Hematopoietic multipotent progenitor cell treated with erythropoietin and hydrocortisone succinate and interleukin-3 and kit ligand, for 15 days (in vitro differentiated cells): ENCODE measurements around the gene PIGC.
"Not testable (repeated sequence)": the region's sequence is repeated elsewhere in the genome, so short reads cannot be mapped to it uniquely, and the experiment has no call there.

Experiments
- DNase-seq: peaks from one replicate; pipeline ENCODE4 v3.0.0-alpha.2; 2015; ENCODE audit warnings: low spot score

The PIGC gene

DNA sequence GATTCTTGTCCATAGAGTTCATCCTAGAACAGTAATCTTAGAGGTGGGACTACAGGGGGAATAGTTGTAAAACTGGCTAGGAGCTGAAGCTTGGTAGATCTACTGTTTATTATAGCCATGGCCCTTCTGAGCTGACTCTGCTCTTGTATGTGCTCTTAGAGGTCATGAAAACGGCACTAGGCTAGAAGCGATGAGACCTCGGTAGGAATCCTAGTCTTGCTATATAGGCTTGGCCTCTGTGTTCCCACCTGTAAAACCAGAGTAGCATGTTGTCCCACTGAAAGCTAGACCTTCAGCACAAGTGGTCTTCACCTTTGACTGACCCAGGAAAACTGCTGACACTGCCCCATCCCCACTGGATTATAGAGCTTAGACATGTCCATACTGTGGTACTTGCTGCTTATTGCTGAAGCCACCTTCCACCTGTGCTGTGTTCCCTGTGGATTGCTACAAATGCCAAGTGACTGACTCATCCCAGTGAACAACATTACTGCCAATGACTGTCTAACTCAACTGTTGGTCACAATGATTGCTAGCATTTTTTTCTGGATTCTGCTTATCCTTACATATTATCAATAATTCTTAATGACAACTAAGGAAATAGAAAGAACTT, 23.0 kb upstream of the PIGC start:
- no peak for DNase-seq

DNA sequence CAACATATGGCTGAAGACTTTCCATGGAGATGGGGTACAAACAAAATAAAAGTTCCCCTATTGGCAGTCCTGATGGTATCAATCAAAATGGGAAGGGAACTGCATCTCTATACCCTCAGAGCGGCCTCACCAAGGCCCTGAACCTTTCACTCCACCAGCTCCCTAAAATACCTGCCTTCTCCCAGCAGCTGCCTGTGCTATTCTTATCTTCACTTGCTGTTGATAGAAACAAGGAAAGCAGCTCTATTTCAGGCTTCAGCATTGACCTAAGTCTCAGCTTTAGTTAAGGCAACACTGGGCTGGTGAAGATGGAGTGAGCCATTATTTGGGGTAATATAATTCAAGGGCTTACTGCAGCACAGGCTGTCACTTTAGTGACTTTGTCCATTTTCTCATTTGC, 21.7 kb upstream of the PIGC start:
- DNase-seq: no peak

GRCh38 chr1:172460887-172461315, 17.0 kb upstream of the PIGC start:
- no peak for DNase-seq

- DNase-seq: no peak
Observed at GRCh38 chr1:172460177-172460576, 16.3 kb upstream of the PIGC start.

GRCh38 chr1:172457479-172458130, 13.7 kb upstream of the PIGC start:
- DNase-seq: no peak

DNA sequence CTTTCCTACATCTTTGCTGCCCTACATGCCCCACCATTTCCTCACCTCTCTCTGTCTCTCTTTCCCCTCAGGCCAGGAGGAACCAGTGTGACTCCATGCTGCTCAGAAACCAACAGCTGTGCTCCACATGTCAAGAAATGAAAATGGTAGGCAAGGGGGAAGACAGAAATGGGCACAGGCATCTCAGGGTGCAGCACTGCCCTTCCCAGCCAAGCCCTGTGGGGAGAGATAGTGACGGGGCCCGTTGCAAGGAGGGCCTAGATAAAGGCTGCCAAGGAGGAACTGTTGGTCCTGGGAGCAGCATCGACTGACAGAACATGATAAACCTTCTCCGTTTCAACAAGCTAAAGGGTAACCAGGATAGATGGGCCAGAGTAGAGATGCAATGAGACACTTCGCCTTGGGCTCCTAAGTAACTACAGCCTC, 12.5 kb upstream of the PIGC start:
- peak; percentile 97 for DNase-seq

- DNase-seq: peak; percentile 34
Observed at GRCh38 chr1:172455451-172455850, 11.6 kb upstream of the PIGC start.

DNA sequence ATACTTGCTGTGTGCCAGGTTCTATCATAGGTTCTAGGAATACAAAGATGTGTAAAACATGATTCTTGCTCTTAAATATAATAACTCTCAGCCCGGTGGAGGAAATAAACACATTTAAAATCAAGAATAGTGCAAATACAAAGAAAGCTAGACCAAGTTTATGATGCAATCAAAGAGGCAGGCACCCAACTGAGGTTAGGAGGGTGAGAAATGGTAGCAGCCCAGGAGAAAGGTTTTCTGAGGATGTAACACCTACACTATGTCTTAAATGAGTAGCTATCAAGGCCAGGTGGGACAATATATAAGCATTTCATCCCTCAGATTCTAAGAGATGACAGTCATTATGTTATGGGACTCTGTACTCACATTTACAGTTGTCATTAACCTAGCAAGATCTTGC, 9.7 kb upstream of the PIGC start:
- no peak for DNase-seq

DNA sequence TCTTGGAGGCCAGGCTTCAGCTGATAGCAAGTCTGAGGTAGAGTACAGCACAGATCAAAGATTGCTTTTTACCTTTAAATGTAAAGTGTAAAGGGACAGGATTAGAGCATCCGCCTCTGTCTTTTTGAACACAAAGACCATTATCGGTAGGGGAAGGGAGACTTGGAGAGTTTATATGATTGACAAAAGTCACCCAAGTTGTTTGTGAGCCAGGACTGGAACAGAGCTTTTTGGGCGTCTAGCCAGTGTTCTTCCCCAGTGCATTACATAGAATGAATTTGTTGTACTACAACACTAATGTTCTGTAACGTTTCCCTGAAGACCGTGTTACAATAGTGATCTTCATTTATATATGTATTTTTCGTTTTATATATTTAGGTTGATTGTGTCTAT, 9.3 kb upstream of the PIGC start:
- peak; percentile 65 for DNase-seq

- DNase-seq: peak; percentile 29
Observed at GRCh38 chr1:172452536-172453152, 8.8 kb upstream of the PIGC start.

DNA sequence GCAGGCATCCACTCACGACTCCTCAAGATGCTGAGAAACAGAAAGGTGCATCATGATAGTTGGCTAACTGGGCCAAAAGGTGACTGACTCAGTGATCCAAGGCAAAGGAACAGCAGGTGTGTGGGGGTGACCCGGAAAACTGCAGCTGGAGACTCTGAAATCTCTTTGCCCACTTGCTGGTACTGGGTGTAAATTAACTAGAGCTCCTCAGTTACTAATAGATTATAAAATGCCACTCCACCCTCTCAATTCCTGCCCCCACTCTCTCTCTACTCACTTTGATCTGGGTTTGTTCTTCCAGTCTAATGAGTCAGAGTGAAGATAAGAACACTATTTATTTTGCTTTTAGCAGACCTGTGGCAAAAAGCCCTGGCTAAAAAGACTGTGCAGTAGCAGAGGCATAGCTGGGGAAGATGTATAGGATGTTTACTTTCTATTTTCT, 7.2 kb upstream of the PIGC start:
- peak; percentile 87 for DNase-seq

GRCh38 chr1:172450524-172450885, 6.6 kb upstream of the PIGC start:
- no peak for DNase-seq

DNA sequence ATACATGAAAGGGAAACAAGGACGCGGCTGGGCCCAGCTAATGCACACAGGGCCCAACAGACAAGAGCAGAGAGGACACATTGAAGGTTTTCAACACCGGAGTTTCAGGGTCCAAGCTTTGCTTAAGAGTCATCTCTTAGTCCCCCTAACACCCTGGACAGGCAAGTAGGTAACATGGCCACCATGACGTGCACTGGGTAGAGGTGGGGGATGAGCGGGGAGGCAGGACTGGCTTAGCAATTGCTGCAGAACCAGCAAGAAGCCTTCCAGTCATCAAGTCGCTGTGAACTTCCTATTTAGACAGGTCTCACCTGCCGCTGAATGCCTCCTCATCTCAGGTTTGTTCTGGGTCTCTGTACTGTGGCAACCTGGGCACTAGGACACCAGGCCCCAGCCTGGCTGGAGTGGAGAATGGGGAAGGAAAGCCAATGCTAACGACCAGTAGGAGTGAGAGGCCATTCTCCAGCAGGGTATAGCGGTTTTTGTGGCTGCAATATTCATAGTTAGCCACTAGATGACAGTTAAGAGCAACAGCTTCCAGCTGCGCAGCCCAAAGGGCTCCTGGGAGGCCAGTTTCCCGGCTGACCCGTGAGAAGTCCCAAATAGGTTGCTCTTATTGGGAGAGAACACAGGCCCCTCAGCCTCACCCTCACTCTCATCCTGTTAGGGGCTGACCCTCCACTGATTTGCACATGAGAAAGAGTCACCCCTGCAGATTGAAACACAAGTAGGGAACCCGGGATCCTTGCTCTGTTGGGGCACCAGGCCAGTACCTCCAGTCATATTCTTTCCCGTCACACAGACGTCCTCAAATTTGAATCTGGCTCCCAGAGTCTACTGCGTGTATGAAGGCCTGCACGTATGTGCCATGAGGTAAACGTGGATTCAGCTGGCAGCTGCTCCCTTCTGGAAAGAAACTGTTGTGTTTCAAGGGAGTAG, 6.0 kb upstream of the PIGC start:
- DNase-seq: peak; percentile 85

GRCh38 chr1:172448995-172449584, 5.2 kb upstream of the PIGC start:
- DNase-seq: peak; percentile 44

DNA sequence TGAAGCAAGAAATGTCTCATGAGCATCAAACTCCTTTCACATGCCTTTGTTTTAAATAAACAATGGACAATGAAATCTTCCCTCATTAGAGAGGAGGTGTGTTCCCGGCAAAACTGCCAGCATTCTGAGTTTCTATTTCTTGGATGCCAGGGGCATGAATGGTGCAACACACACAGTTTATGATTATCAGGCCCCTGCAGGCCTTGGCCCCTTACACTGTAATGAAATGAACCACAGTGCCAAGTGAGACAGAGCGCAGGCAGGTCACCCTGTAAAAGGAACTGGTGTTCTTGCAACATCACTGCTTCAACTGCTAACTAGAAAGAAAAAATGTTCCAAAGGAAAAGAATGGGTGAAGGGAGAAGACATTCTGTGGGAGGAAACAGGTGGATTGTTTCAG, 3.8 kb upstream of the PIGC start:
- DNase-seq: peak; percentile 72

DNA sequence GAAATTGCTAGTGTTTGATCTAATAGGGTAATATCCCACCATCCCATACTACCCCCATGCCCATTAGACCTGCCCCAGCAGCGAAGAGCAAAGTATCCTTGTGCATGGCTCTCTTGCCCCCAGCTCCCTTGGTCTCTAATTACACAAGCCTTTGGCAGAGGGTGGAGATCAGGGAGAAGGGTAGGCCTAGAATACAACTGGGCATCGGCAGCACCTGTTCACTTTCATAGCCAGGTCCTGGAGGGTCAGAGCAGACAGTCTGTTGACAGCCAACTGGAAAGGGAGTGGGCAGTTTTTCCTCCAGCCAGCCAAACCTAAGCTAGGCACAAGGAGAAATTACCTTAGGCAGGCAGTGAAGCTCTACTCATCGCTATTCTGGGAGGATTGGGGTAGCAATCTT, 2.7 kb upstream of the PIGC start:
- no peak for DNase-seq

GRCh38 chr1:172442843-172443565, 865 bp downstream of the PIGC start:
- no peak for DNase-seq

DNA sequence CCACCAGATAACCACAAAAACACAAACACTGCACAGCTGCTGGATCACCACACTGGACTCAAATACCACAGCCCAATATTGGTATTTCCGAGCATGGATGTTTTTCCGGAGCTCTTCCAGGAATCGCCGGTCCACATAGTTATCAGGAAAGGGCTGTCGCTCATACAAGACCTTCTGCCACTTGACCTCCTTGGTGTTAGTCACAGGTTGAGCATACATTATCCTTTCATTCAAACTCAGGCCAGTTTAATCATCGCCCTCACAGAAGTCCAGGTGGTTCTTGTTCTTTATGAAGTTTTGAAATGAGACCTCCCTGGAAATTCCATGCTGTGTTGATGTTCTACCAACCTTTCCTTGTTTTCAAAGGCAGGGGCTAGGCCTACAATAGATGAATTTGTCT, 1.5 kb downstream of the PIGC start:
- no peak for DNase-seq

DNA sequence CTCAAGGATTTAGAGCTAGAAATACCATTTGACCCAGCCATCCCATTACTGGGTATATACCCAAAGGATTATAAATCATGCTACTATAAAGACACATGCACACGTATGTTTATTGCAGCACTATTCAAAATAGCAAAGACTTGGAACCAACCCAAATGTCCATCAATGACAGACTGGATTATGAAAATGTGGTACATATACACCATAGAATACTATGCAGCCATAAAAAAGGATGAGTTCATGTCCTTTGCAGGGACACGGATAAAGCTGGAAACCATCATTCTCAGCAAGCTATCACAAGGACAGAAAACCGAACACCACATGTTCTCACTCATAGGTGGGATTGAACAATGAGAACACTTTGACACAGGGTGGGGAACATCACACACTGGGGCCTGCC, 6.7 kb downstream of the PIGC start:
- DNase-seq: not testable (repeated sequence)

DNA sequence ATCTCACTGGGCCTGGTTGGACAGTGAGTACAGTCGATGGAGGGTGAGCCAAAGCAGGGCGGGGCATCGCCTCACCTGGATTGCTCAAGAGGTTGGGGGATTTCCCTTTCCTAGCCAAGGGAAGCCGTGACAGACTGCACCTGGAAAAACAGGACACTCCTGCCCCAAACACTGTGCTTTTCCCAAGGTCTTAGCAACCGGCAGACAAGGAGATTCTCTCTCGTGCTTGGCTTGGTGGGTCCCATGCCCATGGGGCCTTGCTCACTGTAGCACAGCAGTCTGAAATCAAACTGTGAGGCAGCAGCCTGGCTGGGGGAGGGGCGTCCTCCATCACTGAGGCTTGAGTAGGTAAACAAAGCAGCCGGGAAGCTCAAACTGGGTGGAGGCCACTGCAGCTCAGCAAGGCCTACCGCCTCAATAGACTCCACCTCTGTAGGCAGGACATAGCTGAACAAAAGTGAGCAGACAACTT, 12.1 kb downstream of the PIGC start:
- DNase-seq: no peak

DNA sequence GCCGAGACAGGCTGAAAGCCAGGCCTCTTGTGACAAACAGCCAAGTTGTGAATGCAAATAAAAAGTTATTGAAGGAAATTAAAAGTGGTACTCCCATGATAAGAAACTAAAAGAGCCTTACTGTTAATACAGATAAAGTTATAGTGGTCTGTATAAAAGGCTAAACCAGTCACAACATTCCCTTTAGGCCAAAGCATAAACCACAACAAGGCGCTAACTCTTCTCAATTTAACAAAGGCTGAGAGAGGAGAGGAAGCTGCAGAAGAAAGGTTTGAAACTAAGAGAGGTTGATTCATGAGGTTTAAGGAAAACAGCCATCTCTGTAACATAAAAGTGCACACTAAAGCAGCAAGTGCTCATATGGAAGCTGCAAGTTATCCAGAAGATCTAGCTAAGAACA, 12.7 kb downstream of the PIGC start:
- DNase-seq: no peak
